22Rv1 (cell line): ENCODE data around the gene L3MBTL4.

Experiments
- ZFX ChIP-seq: fragments of 450-650 bp; IDR thresholded peaks from 2 replicates; pipeline ENCODE4 v1.6.1; 2017; ENCODE audit warnings: antibody characterized with exemption, borderline replicate concordance
- TF ChIP-seq, protein P1 (sequence below): fragments of 450-650 bp; IDR thresholded peaks from 2 replicates; pipeline ENCODE4 v1.5.1; 2017; ENCODE audit warnings: mild to moderate bottlenecking

DNA sequence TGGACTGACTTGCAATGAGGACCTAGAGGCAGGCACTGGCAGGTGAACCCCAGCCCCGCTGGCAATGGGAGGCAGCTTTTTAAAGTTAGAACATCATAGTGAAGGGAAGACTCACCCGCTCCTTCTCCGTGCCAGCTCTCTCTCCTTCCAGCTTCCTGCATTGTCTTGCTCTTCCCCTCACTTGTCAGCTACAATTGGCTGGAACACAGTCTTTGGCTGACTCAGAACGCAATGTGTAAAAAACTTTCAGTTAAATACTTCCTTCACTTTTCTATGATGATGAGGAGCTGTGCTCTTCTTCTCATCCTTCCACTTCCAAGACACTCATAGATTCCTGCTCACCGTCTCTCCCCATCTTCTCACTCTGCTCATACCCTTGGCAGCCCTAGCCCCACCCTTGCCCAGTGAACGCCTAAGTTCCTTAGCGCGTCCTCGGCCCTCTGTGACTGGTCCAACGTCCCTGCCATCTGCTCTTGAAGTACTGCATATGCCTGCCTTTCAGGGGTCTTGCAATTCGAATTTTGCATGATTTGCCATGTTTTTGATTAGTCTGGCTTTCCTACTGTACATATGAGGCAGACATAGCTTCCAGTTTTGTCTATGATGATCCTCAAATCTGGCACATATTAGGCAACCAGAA is 401.4 kb downstream of the L3MBTL4 start:
- TF ChIP-seq, protein P1, sequence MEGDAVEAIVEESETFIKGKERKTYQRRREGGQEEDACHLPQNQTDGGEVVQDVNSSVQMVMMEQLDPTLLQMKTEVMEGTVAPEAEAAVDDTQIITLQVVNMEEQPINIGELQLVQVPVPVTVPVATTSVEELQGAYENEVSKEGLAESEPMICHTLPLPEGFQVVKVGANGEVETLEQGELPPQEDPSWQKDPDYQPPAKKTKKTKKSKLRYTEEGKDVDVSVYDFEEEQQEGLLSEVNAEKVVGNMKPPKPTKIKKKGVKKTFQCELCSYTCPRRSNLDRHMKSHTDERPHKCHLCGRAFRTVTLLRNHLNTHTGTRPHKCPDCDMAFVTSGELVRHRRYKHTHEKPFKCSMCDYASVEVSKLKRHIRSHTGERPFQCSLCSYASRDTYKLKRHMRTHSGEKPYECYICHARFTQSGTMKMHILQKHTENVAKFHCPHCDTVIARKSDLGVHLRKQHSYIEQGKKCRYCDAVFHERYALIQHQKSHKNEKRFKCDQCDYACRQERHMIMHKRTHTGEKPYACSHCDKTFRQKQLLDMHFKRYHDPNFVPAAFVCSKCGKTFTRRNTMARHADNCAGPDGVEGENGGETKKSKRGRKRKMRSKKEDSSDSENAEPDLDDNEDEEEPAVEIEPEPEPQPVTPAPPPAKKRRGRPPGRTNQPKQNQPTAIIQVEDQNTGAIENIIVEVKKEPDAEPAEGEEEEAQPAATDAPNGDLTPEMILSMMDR, result no peak
- no peak for TF ChIP-seq ZFX
